ENCODE data around the gene ST3GAL3. TPM values are rescaled to one million over a fixed set of nuclear protein-coding genes. Genes with fewer than 3 reads are reported as not detected.

ST3GAL3 gene
- polyA plus RNA-seq, 1 donor (not counting 4 experiments of a cell fraction or from before 2014, with no cell fraction given): 10.0 TPM

DNA sequence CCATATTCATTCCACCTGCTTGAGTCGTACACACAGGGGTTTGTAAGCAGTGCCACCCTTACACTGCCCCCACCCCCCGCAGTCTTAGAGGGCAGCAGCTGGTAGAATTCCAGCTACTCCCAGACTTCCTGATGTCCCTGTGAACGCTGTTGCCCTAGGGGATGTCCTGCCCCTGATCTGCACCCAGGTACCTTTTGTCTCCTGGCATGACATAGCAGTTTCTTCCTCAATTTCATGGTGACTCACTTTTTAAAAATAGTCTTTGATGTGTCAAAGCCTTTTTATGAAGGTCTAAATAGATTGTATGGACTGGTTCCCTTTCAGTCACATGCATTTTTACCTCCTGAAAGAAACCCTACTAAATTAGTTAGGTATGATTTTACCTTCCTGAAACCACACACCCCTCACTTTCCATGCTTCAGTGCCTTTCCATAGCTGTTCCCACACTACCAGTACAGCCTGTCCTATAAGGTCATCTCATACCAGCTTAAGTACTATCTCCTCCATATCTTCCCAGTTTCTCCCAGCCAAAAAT is 76.4 kb downstream of the ST3GAL3 start:
- no peaks in the 10 kb centered on the region for H3K9me3 ChIP-seq (ENCODE audit: control insufficient read depth, low read depth, low read length)
- no peaks in the 10 kb centered on the region for H4K20me1 ChIP-seq (ENCODE audit: control insufficient read depth, extremely low read depth, insufficient read depth, low read length)
- H3K4me1 ChIP-seq (ENCODE audit: control insufficient read depth, extremely low read depth, insufficient read depth, low read length): peaks cover 13% of the 10 kb centered on the region
- FAIRE-seq: peak; percentile 92
- peak; percentile 96 for DNase-seq (ENCODE audit: low read depth, low spot score)
- dilution Hi-C loops (cut with MboI; ENCODE audit: extremely low pct_ligation_motif_present, low sequenced_read_pairs): no loop called here
- H3K36me3 ChIP-seq (ENCODE audit: control insufficient read depth in 2 of 2, extremely low read depth in 1 of 2, insufficient read depth in 2 of 2, low read length in 2 of 2): peaks cover 0 to 3% of the 10 kb centered on the region in 2 experiments
- no peak overlapping the region for H3K4me3 ChIP-seq (ENCODE audit: control insufficient read depth in 2 of 3, extremely low read depth in 1 of 3, insufficient read depth in 2 of 3, low read depth in 1 of 3, low read length in 3 of 3)
- H3K9me1 ChIP-seq (ENCODE audit: control insufficient read depth, extremely low read depth, insufficient read depth, low read length): no peaks in the 10 kb centered on the region
- peak overlapping the region; percentile 55 for H3K4me2 ChIP-seq (ENCODE audit: control insufficient read depth, extremely low read depth, insufficient read depth, low read depth, low read length)
- no peak overlapping the region for H2AFZ ChIP-seq (ENCODE audit: control insufficient read depth, low read length)
- no peaks in the 10 kb centered on the region for H3K27me3 ChIP-seq (ENCODE audit: control insufficient read depth, extremely low read depth, insufficient read depth, low read length)
- H3K79me2 ChIP-seq (ENCODE audit: control insufficient read depth, insufficient read depth, low read length): no peaks in the 10 kb centered on the region
- TF ChIP-seq, protein P1, sequence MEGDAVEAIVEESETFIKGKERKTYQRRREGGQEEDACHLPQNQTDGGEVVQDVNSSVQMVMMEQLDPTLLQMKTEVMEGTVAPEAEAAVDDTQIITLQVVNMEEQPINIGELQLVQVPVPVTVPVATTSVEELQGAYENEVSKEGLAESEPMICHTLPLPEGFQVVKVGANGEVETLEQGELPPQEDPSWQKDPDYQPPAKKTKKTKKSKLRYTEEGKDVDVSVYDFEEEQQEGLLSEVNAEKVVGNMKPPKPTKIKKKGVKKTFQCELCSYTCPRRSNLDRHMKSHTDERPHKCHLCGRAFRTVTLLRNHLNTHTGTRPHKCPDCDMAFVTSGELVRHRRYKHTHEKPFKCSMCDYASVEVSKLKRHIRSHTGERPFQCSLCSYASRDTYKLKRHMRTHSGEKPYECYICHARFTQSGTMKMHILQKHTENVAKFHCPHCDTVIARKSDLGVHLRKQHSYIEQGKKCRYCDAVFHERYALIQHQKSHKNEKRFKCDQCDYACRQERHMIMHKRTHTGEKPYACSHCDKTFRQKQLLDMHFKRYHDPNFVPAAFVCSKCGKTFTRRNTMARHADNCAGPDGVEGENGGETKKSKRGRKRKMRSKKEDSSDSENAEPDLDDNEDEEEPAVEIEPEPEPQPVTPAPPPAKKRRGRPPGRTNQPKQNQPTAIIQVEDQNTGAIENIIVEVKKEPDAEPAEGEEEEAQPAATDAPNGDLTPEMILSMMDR (optimal IDR thresholded peaks at IDR 0.05 in 1 of 3, IDR thresholded peaks at IDR 0.05 in 1 of 3, conservative IDR thresholded peaks at IDR 0.05 in 1 of 3; ENCODE audit: extremely low read depth in 1 of 3, insufficient read depth in 2 of 3, low read length in 3 of 3): no peak
- peak overlapping the region; percentile 57 for H3K9ac ChIP-seq (ENCODE audit: control insufficient read depth, extremely low read depth, insufficient read depth, low read length)
- peak overlapping the region; percentile 80 for H3K27ac ChIP-seq (ENCODE audit: control insufficient read depth, insufficient read depth, low read length)

DNA sequence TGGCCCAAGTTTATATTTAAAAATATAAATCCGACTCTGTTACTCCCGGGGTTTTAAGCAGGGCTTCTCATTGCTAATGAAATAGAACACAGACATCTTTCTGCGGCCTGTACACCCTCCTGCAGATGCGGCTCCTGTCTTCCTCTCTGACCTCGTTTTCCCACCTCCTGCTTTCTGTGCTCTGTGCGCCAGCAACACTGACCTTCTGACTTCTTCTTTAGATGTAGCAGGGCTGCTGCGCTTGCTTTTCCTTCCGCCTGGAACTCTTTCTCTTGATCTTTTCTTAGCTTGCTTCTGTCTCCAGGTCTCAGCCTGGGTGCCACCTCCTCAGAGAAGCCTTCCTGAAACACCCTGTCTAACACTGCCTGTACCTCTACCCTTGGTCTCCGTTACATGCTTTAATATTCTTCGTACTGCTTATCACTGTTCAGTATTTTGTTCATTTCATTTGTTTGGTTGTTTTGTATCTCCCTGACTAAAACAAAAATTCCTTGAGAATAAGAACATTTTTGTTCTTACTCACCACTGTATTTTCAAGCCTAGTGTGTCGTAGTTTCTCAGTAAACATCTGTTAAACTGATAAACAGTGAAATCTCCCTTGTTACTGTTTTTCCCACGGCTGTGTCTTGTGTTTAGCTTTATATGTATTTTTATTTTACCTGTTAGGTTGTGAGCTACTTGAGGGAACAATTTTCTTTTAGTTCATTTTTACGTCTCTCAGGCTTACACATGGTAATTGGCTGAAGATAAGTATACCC is 79.0 kb downstream of the ST3GAL3 start:
- Histone ChIP-seq H4K20me1 (ENCODE audit: control insufficient read depth, extremely low read depth, insufficient read depth, low read length) (no peaks in the 10 kb centered on the region), H3K9me1 (ENCODE audit: control insufficient read depth, extremely low read depth, insufficient read depth, low read length) (no peaks in the 10 kb centered on the region), H3K9me3 (ENCODE audit: control insufficient read depth, low read depth, low read length) (no peaks in the 10 kb centered on the region), H2AFZ (ENCODE audit: control insufficient read depth, low read length) (no peak overlapping the region), H3K27ac (ENCODE audit: control insufficient read depth, insufficient read depth, low read length) (no peak overlapping the region), H3K9ac (ENCODE audit: control insufficient read depth, extremely low read depth, insufficient read depth, low read length) (no peak overlapping the region), H3K36me3 (ENCODE audit: control insufficient read depth in 2 of 2, extremely low read depth in 1 of 2, insufficient read depth in 2 of 2, low read length in 2 of 2) (peaks cover 0 to 3% of the 10 kb centered on the region in 2 experiments), H3K4me3 (ENCODE audit: control insufficient read depth in 2 of 3, extremely low read depth in 1 of 3, insufficient read depth in 2 of 3, low read depth in 1 of 3, low read length in 3 of 3) (no peak overlapping the region), H3K27me3 (ENCODE audit: control insufficient read depth, extremely low read depth, insufficient read depth, low read length) (no peaks in the 10 kb centered on the region), H3K4me1 (ENCODE audit: control insufficient read depth, extremely low read depth, insufficient read depth, low read length) (peaks cover 16% of the 10 kb centered on the region), H3K79me2 (ENCODE audit: control insufficient read depth, insufficient read depth, low read length) (no peaks in the 10 kb centered on the region), H3K4me2 (ENCODE audit: control insufficient read depth, extremely low read depth, insufficient read depth, low read depth, low read length) (no peak overlapping the region)
- TF ChIP-seq EZH2 (IDR thresholded peaks at IDR 0.05; ENCODE audit: low read length): no peak
- TF ChIP-seq, protein P1 (optimal IDR thresholded peaks at IDR 0.05 in 1 of 3, IDR thresholded peaks at IDR 0.05 in 1 of 3, conservative IDR thresholded peaks at IDR 0.05 in 1 of 3; ENCODE audit: extremely low read depth in 1 of 3, insufficient read depth in 2 of 3, low read length in 3 of 3): no peak
- no peak for DNase-seq (ENCODE audit: low read depth, low spot score)
- dilution Hi-C loops (cut with MboI; ENCODE audit: extremely low pct_ligation_motif_present, low sequenced_read_pairs): no loop called here
- no peak for FAIRE-seq

Measured in keratinocyte (primary cell).